ENCODE data around the gene RPS19. TPM values are rescaled to one million over a fixed set of nuclear protein-coding genes. Genes with fewer than 3 reads are reported as not detected.
A peak's percentile ranks its signal among the peaks of the same experiment; 100 is the strongest.

The RPS19 gene
- total and polyA plus RNA-seq, 8 donors, result 939 to 2,267 (median 1,289) TPM

DNA sequence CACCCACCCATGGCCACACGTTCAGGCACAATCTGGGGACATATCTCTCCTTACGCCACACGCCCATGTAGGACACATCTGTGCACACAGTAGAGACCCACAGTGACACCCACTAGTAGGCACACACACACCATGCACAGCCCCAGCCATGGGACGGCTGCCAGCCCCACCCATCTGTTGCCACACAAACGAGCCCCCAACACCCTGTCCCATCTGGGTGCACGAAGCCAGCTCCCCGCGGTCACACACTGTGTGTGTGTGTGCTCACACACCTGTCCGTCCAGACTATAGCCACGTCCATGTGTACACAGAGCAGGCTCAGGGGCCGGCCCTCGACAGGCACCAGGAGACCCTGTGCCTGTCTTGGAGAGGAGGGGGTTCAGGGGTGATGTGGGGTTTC, 57.6 kb downstream of the RPS19 start:
- Histone ChIP-seq H3K9me3 (no peaks in the 10 kb centered on the region), H3K27me3 (peaks cover 0 to 7% (median 0%) of the 10 kb centered on the region in 4 donors), H3K4me3 (no peak overlapping the region), H3K27ac (no peak overlapping the region), H3K36me3 (no peaks in the 10 kb centered on the region), H3K4me1 (no peaks in the 10 kb centered on the region)
- FAIRE-seq, result no peak
- TF ChIP-seq, protein P1, sequence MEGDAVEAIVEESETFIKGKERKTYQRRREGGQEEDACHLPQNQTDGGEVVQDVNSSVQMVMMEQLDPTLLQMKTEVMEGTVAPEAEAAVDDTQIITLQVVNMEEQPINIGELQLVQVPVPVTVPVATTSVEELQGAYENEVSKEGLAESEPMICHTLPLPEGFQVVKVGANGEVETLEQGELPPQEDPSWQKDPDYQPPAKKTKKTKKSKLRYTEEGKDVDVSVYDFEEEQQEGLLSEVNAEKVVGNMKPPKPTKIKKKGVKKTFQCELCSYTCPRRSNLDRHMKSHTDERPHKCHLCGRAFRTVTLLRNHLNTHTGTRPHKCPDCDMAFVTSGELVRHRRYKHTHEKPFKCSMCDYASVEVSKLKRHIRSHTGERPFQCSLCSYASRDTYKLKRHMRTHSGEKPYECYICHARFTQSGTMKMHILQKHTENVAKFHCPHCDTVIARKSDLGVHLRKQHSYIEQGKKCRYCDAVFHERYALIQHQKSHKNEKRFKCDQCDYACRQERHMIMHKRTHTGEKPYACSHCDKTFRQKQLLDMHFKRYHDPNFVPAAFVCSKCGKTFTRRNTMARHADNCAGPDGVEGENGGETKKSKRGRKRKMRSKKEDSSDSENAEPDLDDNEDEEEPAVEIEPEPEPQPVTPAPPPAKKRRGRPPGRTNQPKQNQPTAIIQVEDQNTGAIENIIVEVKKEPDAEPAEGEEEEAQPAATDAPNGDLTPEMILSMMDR (IDR thresholded peaks at IDR 0.05), result no peak
- 38 to 40% methylated on average over 12 of the region's 12 CpGs for WGBS, 2 donors
- ATAC-seq, result no peak
- intact Hi-C loops (cut with DNase I), result no loop called here
- DNase-seq, result peak in 2 of 6 donors; percentile 16 to 51

DNA sequence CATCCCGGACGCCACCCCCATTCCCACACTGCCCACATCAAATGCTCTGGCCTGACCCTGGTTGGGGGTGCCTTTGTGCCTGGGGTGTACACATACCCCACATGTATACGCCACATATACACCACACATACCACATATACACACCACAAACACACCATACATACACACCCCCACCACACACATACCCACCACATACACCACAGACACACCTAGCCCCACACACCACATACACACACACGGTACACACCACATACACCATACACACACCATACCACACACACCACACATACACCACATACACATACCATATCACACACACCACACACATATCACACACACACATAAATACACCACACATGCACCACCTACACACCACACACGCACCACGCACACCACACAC, 58.0 kb downstream of the RPS19 start:
- H3K36me3 ChIP-seq, result no peaks in the 10 kb centered on the region
- H3K4me3 ChIP-seq, result no peak overlapping the region
- ATAC-seq (no peak), DNase-seq (no peak), FAIRE-seq (no peak)
- intact Hi-C loops (cut with DNase I), result no loop called here
- H3K27ac ChIP-seq, result no peak overlapping the region
- 73 to 86% methylated on average over 6 of the region's 6 CpGs for WGBS, 2 donors
- H3K27me3 ChIP-seq, result peaks cover 0 to 7% (median 0%) of the 10 kb centered on the region in 4 donors
- no peaks in the 10 kb centered on the region for H3K9me3 ChIP-seq
- TF ChIP-seq, protein P1 (IDR thresholded peaks at IDR 0.05), result no peak
- H3K4me1 ChIP-seq, result no peaks in the 10 kb centered on the region

GRCh38 chr19:41918653-41919244, 58.7 kb downstream of the RPS19 start:
- Histone ChIP-seq H3K9me3 (no peaks in the 10 kb centered on the region), H3K4me1 (no peaks in the 10 kb centered on the region), H3K27me3 (peaks cover 0 to 7% (median 0%) of the 10 kb centered on the region in 4 donors), H3K4me3 (no peak overlapping the region), H3K36me3 (no peaks in the 10 kb centered on the region), H3K27ac (no peak overlapping the region)
- DNase-seq, result no peak
- 80 to 90% methylated on average over 5 of the region's 5 CpGs for WGBS, 2 donors
- ATAC-seq, result no peak
- intact Hi-C loops (cut with DNase I), result no loop called here
- TF ChIP-seq, protein P1 (IDR thresholded peaks at IDR 0.05), result no peak
- no peak for FAIRE-seq

GRCh38 chr19:41919948-41920712, 60.1 kb downstream of the RPS19 start:
- no peak overlapping the region for H3K4me3 ChIP-seq
- DNase-seq (peak in 1 of 6 donors; percentile 9), FAIRE-seq (no peak), ATAC-seq (no peak)
- intact Hi-C loops (cut with DNase I), result no loop called here
- no peaks in the 10 kb centered on the region for H3K36me3 ChIP-seq
- TF ChIP-seq, protein P1 (IDR thresholded peaks at IDR 0.05), result no peak
- WGBS, 2 donors, result 74 to 89% methylated on average over 33 of the region's 33 CpGs
- no peaks in the 10 kb centered on the region for H3K9me3 ChIP-seq
- no peaks in the 10 kb centered on the region for H3K4me1 ChIP-seq
- H3K27me3 ChIP-seq, result peaks cover 0 to 7% (median 0%) of the 10 kb centered on the region in 4 donors
- no peak overlapping the region for H3K27ac ChIP-seq
